Epithelial cell of esophagus (primary cell): ENCODE data around the gene SEMA6A.

Experiments used
- DNase-seq: peaks from one replicate; pipeline ENCODE4 v3.0.0; 2010; ENCODE audit warnings: low read depth
- H3K4me3 ChIP-seq: 2 replicates; pipeline ENCODE4 v1.5.1; 2011; ENCODE audit warnings: mild to moderate bottlenecking, low read length, control low read depth
- CTCF ChIP-seq: IDR thresholded peaks from 2 replicates; pipeline ENCODE4 v1.5.1; 2011; ENCODE audit warnings: low read depth, mild to moderate bottlenecking, low read length, control low read depth, inconsistent platforms; ENCODE audit not compliant: insufficient read depth; ENCODE audit errors: missing control alignments

The SEMA6A gene

GRCh38 chr5:116396476-116397099 lies 178.0 kb downstream of the SEMA6A start:
- DNase-seq = no peak
- no peak overlapping the region for H3K4me3 ChIP-seq

GRCh38 chr5:116395631-116396203 lies 178.9 kb downstream of the SEMA6A start:
- no peak for DNase-seq
- no peak for TF ChIP-seq CTCF
- no peak overlapping the region for H3K4me3 ChIP-seq

More at GRCh38 chr5:116396476-116397099, 178.0 kb downstream of the SEMA6A start:
- TF ChIP-seq CTCF = no peak

GRCh38 chr5:116395226-116395625 lies 179.4 kb downstream of the SEMA6A start:
- DNase-seq = no peak

GRCh38 chr5:116394186-116394867 lies 180.3 kb downstream of the SEMA6A start:
- TF ChIP-seq CTCF = no peak
- no peak for DNase-seq
- H3K4me3 ChIP-seq = no peak overlapping the region

More at GRCh38 chr5:116395226-116395625, 179.4 kb downstream of the SEMA6A start:
- H3K4me3 ChIP-seq = no peak overlapping the region
- TF ChIP-seq CTCF = no peak
